ENCODE measurements around the gene KEAP1.
"Not testable (repeated sequence)": the region's sequence is repeated elsewhere in the genome, so short reads cannot be mapped to it uniquely, and the experiment has no call there.

Gene KEAP1

GRCh38 chr19:10503002-10503789 is at the start of gene KEAP1:
TSS of gene KEAP1 (minus strand) at chr19:10503356. CDS start at chr19:10500033, 3,323 bp downstream.
- TF ChIP-seq CTCF (IDR thresholded peaks at IDR 0.05; ENCODE audit: insufficient read depth, low read depth, low read length, missing control alignments) = no peak
- DNase-seq (ENCODE audit: low read depth) = peak; percentile 66
- peak within 1 kb of the TSS; percentile 99 for H3K4me3 ChIP-seq (ENCODE audit: low read depth, low read length)

- no peak overlapping the region for H3K4me3 ChIP-seq (ENCODE audit: low read depth, low read length)
- peak; percentile 40 for DNase-seq (ENCODE audit: low read depth)
- no peak for TF ChIP-seq CTCF (IDR thresholded peaks at IDR 0.05; ENCODE audit: insufficient read depth, low read depth, low read length, missing control alignments)
Measured at GRCh38 chr19:10552510-10553053, 49.4 kb upstream of the KEAP1 start.

GRCh38 chr19:10551698-10552301 is 48.6 kb upstream of the KEAP1 start:
- peak; percentile 56 for DNase-seq (ENCODE audit: low read depth)
- H3K4me3 ChIP-seq (ENCODE audit: low read depth, low read length) = no peak overlapping the region
- no peak for TF ChIP-seq CTCF (IDR thresholded peaks at IDR 0.05; ENCODE audit: insufficient read depth, low read depth, low read length, missing control alignments)

GRCh38 chr19:10551006-10551405 is 47.9 kb upstream of the KEAP1 start:
- not testable (repeated sequence) for DNase-seq (ENCODE audit: low read depth)

GRCh38 chr19:10550336-10550735 is 47.2 kb upstream of the KEAP1 start:
- no peak for TF ChIP-seq CTCF (IDR thresholded peaks at IDR 0.05; ENCODE audit: insufficient read depth, low read depth, low read length, missing control alignments)
- H3K4me3 ChIP-seq (ENCODE audit: low read depth, low read length) = no peak overlapping the region
- DNase-seq (ENCODE audit: low read depth) = peak; percentile 45

More at GRCh38 chr19:10551006-10551405, 47.9 kb upstream of the KEAP1 start:
- not testable (repeated sequence) for H3K4me3 ChIP-seq (ENCODE audit: low read depth, low read length)

GRCh38 chr19:10549733-10550132 is 46.6 kb upstream of the KEAP1 start:
- TF ChIP-seq CTCF (IDR thresholded peaks at IDR 0.05; ENCODE audit: insufficient read depth, low read depth, low read length, missing control alignments) = no peak
- DNase-seq (ENCODE audit: low read depth) = no peak
- no peak overlapping the region for H3K4me3 ChIP-seq (ENCODE audit: low read depth, low read length)

GRCh38 chr19:10548746-10549276 is 45.7 kb upstream of the KEAP1 start:
- H3K4me3 ChIP-seq (ENCODE audit: low read depth, low read length) = no peak overlapping the region
- TF ChIP-seq CTCF (IDR thresholded peaks at IDR 0.05; ENCODE audit: insufficient read depth, low read depth, low read length, missing control alignments) = no peak
- DNase-seq (ENCODE audit: low read depth) = no peak

Measured in GM12865 (cell line).